NT2/D1 (cell line): ENCODE results near the gene ZNF317.

ENCODE experiments used
- DNase-seq: peaks from one replicate; pipeline ENCODE4 v3.0.0-alpha.2; 2011; ENCODE audit warnings: low read depth, low spot score
- H3K27me3 ChIP-seq: 2 replicates; pipeline ENCODE4 v1.6.0; 2011; ENCODE audit warnings: mild to moderate bottlenecking; ENCODE audit not compliant: insufficient read length, insufficient read depth
- H3K36me3 ChIP-seq: 2 replicates; pipeline ENCODE4 v1.6.1; 2011; ENCODE audit warnings: mild to moderate bottlenecking, low read length, mixed read lengths; ENCODE audit not compliant: insufficient read depth, insufficient read length
- H3K4me1 ChIP-seq: 2 replicates; pipeline ENCODE4 v1.5.1; 2011; ENCODE audit not compliant: insufficient read depth, insufficient read length
- H3K4me3 ChIP-seq: 2 replicates; pipeline ENCODE4 v1.5.1; 2011; ENCODE audit warnings: low read depth; ENCODE audit not compliant: insufficient read length
- H3K9ac ChIP-seq: 2 replicates; pipeline ENCODE4 v1.6.0; 2011; ENCODE audit warnings: low read depth; ENCODE audit not compliant: insufficient read length
- H3K9me3 ChIP-seq: 2 replicates; pipeline ENCODE4 v1.5.1; 2011; ENCODE audit warnings: mild to moderate bottlenecking, low read length; ENCODE audit not compliant: insufficient read depth
- SUZ12 ChIP-seq: IDR thresholded peaks from 2 replicates; pipeline ENCODE4 v1.6.1; 2011; ENCODE audit not compliant: insufficient read length, insufficient read depth; ENCODE audit errors: extremely low read depth
- YY1 ChIP-seq: IDR thresholded peaks from 2 replicates; pipeline ENCODE4 v1.6.1; 2011; ENCODE audit not compliant: insufficient read length, insufficient read depth
- ZNF274 ChIP-seq: IDR thresholded peaks from 2 replicates; pipeline ENCODE4 v1.6.1; 2011; ENCODE audit warnings: mild to moderate bottlenecking, low read depth, low read length

The ZNF317 gene

DNA sequence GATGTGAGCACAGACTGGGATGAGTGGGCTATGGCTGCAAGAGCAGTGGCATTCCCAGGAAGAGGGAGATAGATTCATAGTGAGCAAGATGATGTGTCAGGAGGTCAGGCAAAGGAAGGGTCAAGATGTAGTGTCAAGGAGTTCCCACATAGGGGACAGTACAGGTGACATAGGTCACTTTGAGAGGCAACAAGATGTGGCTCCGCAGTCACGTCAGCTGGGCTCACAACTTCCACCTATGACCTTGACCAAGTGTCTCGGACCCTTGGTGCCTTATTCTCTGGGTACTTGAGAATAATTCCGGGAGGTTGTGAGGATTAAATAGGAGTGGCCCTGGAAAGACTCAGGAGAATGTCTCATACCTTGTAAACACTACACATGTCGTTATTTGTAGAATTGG, 10.5 kb downstream of the ZNF317 start:
- Histone ChIP-seq H3K9me3 (peaks cover 90% of the 10 kb centered on the region), H3K27me3 (no peaks in the 10 kb centered on the region), H3K4me1 (no peaks in the 10 kb centered on the region), H3K36me3 (peaks cover 70% of the 10 kb centered on the region), H3K9ac (no peak overlapping the region), H3K4me3 (no peak overlapping the region)
- DNase-seq, result no peak
- TF ChIP-seq YY1 (no peak), SUZ12 (no peak), ZNF274 (no peak)

DNA sequence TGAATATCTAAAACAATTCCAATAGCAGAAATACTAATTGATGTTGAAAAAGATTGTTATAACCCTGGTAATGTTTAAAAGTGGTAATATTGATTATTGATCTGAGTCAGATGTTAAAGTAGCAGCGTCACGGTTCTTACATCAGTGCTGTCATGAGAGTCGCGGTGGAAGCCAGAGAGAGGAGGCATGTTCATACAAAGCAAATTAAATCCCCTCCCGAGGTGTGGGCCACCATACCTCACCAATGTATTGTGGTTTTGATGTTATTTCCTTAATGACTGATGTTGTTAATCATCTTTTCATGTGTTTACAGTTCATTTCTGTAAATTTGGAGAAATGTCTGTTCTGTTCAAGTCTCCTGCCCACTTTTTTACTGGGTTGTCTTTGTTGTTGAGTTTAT, 11.2 kb downstream of the ZNF317 start:
- Histone ChIP-seq H3K9me3 (peaks cover 92% of the 10 kb centered on the region), H3K9ac (no peak overlapping the region), H3K4me1 (no peaks in the 10 kb centered on the region), H3K4me3 (no peak overlapping the region), H3K36me3 (peaks cover 77% of the 10 kb centered on the region), H3K27me3 (no peaks in the 10 kb centered on the region)
- TF ChIP-seq SUZ12 (no peak), YY1 (no peak), ZNF274 (no peak)
- no peak for DNase-seq

DNA sequence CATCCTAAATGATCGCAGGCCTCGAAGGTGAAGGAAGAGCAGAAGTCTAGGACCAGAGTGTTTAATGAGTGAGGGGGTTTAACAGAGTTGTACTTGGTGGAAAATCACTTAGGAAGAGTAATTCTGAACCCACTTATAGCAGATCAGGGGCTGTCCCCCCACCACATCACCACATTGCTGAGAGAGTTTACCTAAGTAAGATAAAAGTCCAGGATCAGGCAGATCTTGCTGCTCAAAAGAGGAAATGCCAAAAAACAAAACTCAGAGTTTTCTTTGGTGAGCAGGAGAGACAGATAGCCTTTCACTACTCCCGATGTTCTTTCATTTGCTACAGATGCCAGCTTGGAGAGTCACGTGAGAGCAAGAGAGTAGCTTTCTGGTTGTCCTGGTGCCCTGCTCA, 15.4 kb downstream of the ZNF317 start:
- H3K9me3 ChIP-seq, result peaks cover 75% of the 10 kb centered on the region
- peaks cover 89% of the 10 kb centered on the region for H3K36me3 ChIP-seq
- no peak overlapping the region for H3K4me3 ChIP-seq
- TF ChIP-seq ZNF274 (no peak), SUZ12 (no peak), YY1 (no peak)
- no peak for DNase-seq
- no peaks in the 10 kb centered on the region for H3K4me1 ChIP-seq
- no peak overlapping the region for H3K9ac ChIP-seq
- no peaks in the 10 kb centered on the region for H3K27me3 ChIP-seq

DNA sequence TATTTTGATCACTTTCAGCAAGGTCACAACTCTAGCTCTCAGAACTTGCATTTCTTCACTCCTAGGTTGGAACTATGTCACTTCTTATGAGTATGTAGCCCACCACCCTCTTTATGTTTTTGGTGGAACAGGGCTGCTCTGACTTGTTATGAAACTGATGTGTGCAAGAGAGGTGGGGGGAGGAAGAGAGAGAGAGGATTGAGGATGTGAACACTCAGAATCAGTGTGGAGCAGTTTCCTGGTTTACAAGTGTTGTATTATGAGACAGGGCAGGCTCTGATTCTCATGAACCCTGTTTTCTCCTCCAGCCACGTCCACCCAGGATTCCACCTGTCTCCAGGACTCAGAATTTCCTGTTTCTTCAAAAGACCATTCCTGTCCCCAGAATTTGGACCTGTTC, 16.1 kb downstream of the ZNF317 start:
- Histone ChIP-seq H3K4me3 (no peak overlapping the region), H3K36me3 (peaks cover 91% of the 10 kb centered on the region), H3K27me3 (no peaks in the 10 kb centered on the region), H3K9ac (no peak overlapping the region), H3K4me1 (no peaks in the 10 kb centered on the region), H3K9me3 (peaks cover 75% of the 10 kb centered on the region)
- TF ChIP-seq YY1 (no peak), SUZ12 (no peak), ZNF274 (no peak)
- DNase-seq, result no peak

DNA sequence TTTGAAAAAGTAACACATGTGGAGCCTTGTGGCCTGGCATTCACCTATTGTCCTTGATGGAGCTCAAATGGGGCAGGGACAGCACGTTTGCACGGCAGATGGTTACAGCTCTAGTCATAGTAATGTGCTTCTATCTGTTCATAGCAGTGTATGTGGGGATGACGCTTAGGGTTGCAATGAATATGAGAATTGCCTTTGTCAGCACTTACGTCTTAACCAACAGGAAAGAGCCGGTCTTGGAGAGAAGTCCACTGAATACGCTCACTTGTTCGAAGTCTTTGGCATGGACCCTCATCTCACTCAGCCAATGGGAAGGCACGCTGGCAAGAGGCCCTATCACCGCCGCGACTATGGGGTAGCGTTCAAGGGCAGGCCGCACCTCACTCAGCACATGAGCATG, 19.7 kb downstream of the ZNF317 start:
- Histone ChIP-seq H3K4me3 (no peak overlapping the region), H3K4me1 (no peaks in the 10 kb centered on the region), H3K27me3 (no peaks in the 10 kb centered on the region), H3K9me3 (peaks cover 47% of the 10 kb centered on the region), H3K9ac (no peak overlapping the region), H3K36me3 (peaks cover 97% of the 10 kb centered on the region)
- TF ChIP-seq SUZ12 (no peak), YY1 (no peak), ZNF274 (no peak)
- no peak for DNase-seq

DNA sequence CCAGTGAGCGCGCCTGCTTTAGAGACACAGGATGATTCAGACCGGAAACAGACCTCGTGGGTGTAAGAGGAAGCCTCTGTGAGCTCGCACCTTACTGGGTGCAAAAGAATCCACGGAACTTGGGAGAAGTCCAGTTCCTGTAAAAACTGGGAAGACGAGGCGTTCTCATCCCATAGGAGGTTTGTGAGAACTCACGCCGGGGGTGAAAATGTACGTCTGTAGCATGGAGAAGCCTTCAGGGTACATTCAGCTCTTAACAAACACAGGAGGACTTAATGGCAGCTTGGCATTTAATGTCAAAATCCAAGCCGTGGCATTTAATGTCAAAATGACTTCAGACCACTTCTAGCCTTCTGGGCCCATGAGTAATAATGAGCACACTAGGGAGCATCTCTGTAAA, 21.2 kb downstream of the ZNF317 start:
- TF ChIP-seq SUZ12 (no peak), YY1 (no peak), ZNF274 (peak; percentile 65)
- H3K9ac ChIP-seq, result no peak overlapping the region
- H3K9me3 ChIP-seq, result peaks cover 37% of the 10 kb centered on the region
- no peaks in the 10 kb centered on the region for H3K4me1 ChIP-seq
- DNase-seq, result no peak
- no peaks in the 10 kb centered on the region for H3K27me3 ChIP-seq
- H3K4me3 ChIP-seq, result no peak overlapping the region
- H3K36me3 ChIP-seq, result peaks cover 90% of the 10 kb centered on the region

DNA sequence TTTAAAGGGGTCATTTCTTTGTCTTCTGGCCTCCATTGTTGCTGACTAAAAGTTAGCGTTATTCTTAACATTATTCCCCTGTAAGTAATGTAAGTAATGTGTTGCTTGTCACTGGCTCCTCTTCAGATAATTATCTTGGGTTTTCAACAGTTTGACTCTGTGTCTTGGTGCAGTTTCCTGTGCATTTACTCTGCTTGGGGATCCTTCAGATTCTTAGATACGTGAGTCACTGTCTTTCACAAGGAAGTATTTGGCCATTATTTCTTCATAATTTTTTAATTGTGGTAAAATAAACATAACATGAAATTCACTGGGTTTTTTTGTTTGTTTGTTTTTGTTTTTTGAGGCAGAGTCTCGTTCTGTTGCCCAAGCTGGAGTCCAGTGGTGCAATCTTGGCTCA, 25.1 kb downstream of the ZNF317 start:
- Histone ChIP-seq H3K36me3 (peaks cover 56% of the 10 kb centered on the region), H3K9ac (no peak overlapping the region), H3K27me3 (no peaks in the 10 kb centered on the region), H3K9me3 (peaks cover 17% of the 10 kb centered on the region), H3K4me1 (no peaks in the 10 kb centered on the region), H3K4me3 (no peak overlapping the region)
- DNase-seq, result no peak
- TF ChIP-seq ZNF274 (no peak), YY1 (no peak), SUZ12 (no peak)
